PC-3 (cell line): ENCODE data around the gene ENTPD2. TPM values are rescaled to one million over a fixed set of nuclear protein-coding genes. Genes with fewer than 3 reads are reported as not detected.

Experiments used
- ATAC-seq: fragments of 200-7000 bp; cut with Tn5 transposase; 2 replicates; pipeline ENCODE4 v1.9.1; 2020; ENCODE audit warnings: mild to moderate bottlenecking, moderate library complexity
- BruUV-seq: library from RNA; stranded (reverse); fragments of 400-500 nt; replicated peaks from 2 replicates; lab custom pipeline; 2021; lab: Mats Ljungman, UMichigan
- CTCF ChIA-PET: fragments of 300-600 bp; sonication (Branson Sonifier 250); formaldehyde crosslinking; loops from one replicate; lab custom pipeline; 2022; ENCODE audit warnings: antibody characterized with exemption; lab: Charles Lee
- POLR2A ChIA-PET: fragments of 300-600 bp; sonication (Branson Sonifier 250); formaldehyde crosslinking; loops from one replicate; lab custom pipeline; 2022; ENCODE audit warnings: antibody characterized with exemption; ENCODE audit not compliant: unreplicated experiment; lab: Charles Lee
- DNase-seq: peaks from one replicate; pipeline ENCODE4 v3.0.0-alpha.2; 2015
- H2AFZ ChIP-seq: fragments of 300-600 bp; sonication (generic); 2 replicates; pipeline ENCODE4 v1.6.0; 2016; ENCODE audit warnings: antibody characterized with exemption, low read length
- H3F3A ChIP-seq: fragments of 300-600 bp; sonication (generic); one replicate; pipeline ENCODE4 v1.6.0; 2017; ENCODE audit warnings: antibody characterized with exemption, low read length, control low read depth, mild to moderate bottlenecking; ENCODE audit not compliant: unreplicated experiment
- H3K27ac ChIP-seq: fragments of 300-600 bp; sonication (generic); 2 replicates; pipeline ENCODE4 v1.5.1; 2016; ENCODE audit warnings: mild to moderate bottlenecking, low read length
- H3K27me3 ChIP-seq: fragments of 300-600 bp; sonication (generic); 2 replicates; pipeline ENCODE4 v1.6.1; 2016; ENCODE audit warnings: low read length, mixed read lengths
- H3K36me3 ChIP-seq: fragments of 300-600 bp; sonication (generic); 2 replicates; pipeline ENCODE4 v1.6.1; 2016; ENCODE audit warnings: low read depth, mixed run types, low read length, mixed read lengths
- H3K4me1 ChIP-seq: fragments of 300-600 bp; sonication (generic); 2 replicates; pipeline ENCODE4 v1.5.1; 2016; ENCODE audit warnings: low read length; ENCODE audit not compliant: insufficient read depth
- H3K4me2 ChIP-seq: fragments of 300-600 bp; sonication (generic); 2 replicates; pipeline ENCODE4 v1.6.0; 2016; ENCODE audit warnings: low read length
- H3K4me3 ChIP-seq: fragments of 300-600 bp; sonication (generic); 2 replicates; pipeline ENCODE4 v1.5.1; 2016; ENCODE audit warnings: mild to moderate bottlenecking, low read length, mixed read lengths
- H3K79me2 ChIP-seq: fragments of 300-600 bp; sonication (generic); 2 replicates; pipeline ENCODE4 v1.6.1; 2017; ENCODE audit warnings: low read length, mixed read lengths
- H3K9ac ChIP-seq: fragments of 300-600 bp; sonication (generic); 2 replicates; pipeline ENCODE4 v1.6.0; 2016; ENCODE audit warnings: mild to moderate bottlenecking, low read length
- H3K9me2 ChIP-seq: fragments of 300-600 bp; sonication (generic); replicated peaks from 2 replicates; pipeline ENCODE4 v1.6.1; 2016; ENCODE audit warnings: mixed run types, low read length, mixed read lengths
- H3K9me3 ChIP-seq: fragments of 300-600 bp; sonication (generic); 2 replicates; pipeline ENCODE4 v1.6.1; 2016; ENCODE audit warnings: low read length, mixed read lengths
- H4K20me1 ChIP-seq: fragments of 300-600 bp; sonication (generic); 2 replicates; pipeline ENCODE4 v1.6.1; 2016; ENCODE audit warnings: low read length, mixed read lengths
- CTCF ChIP-seq: fragments of 300-600 bp; sonication (generic); conservative IDR thresholded peaks from 2 replicates; pipeline ENCODE4 v1.5.1; 2017; ENCODE audit warnings: antibody characterized with exemption, low read depth, mild to moderate bottlenecking, low read length
- EZH2 ChIP-seq: fragments of 300-600 bp; sonication (generic); IDR thresholded peaks from one replicate; pipeline ENCODE4 v1.6.1; 2017; ENCODE audit warnings: antibody characterized with exemption, mild to moderate bottlenecking, low read length; ENCODE audit not compliant: unreplicated experiment
- EZH2phosphoT487 ChIP-seq: fragments of 300-600 bp; sonication (generic); IDR thresholded peaks from 2 replicates; pipeline ENCODE4 v1.6.1; 2018; ENCODE audit warnings: mild to moderate bottlenecking, antibody characterized with exemption, low read length, borderline replicate concordance
- intact Hi-C: fragments of 100-400 bp; cut with micrococcal nuclease; formaldehyde crosslinking; loops from 2 replicates; pipeline ENCODE4 v1.9.0; 2023
- total RNA-seq: library from RNA; depleted of rRNA; stranded (reverse); fragments of >200 nt; gene quantifications from 2 replicates; pipeline ENCODE4 v1.2.3, GENCODE V29; 2014

ENTPD2 gene
- total RNA-seq, 1 experiment from 2014 or later, result 1.3 TPM

GRCh38 chr9:137026384-137026783 lies 27.5 kb downstream of the ENTPD2 start:
- no peak overlapping the region for H2AFZ ChIP-seq
- H3K79me2 ChIP-seq, result peaks cover 12% of the 10 kb centered on the region; the same call in 1 of the 2 replicates
- no peaks in the 10 kb centered on the region for H3K27me3 ChIP-seq
- BruUV-seq, result TSS peak; percentile 27
- H3K36me3 ChIP-seq, result no peaks in the 10 kb centered on the region
- ATAC-seq, result no peak
- ChIA-PET POLR2A (no interaction called here), CTCF (interaction anchor here (0.6 kb wide), 1 partner anchor 101 kb away, joined by 5 read pairs; no protein-coding TSS in a partner anchor)
- intact Hi-C loops, result loop anchor here (5.0 kb wide), 1 partner anchor 124 kb away; no protein-coding TSS in a partner anchor
- H3K27ac ChIP-seq, result no peak overlapping the region
- no peak overlapping the region for H3K4me3 ChIP-seq
- H3K4me2 ChIP-seq, result peak overlapping the region; percentile 80; the same call in 1 of the 2 replicates
- H3K9me2 ChIP-seq, result no peaks in the 10 kb centered on the region
- H4K20me1 ChIP-seq, result no peaks in the 10 kb centered on the region
- TF ChIP-seq CTCF (no peak), EZH2 (no peak), EZH2phosphoT487 (no peak)
- H3F3A ChIP-seq, result no peaks in the 10 kb centered on the region
- H3K9me3 ChIP-seq, result no peaks in the 10 kb centered on the region
- no peak for DNase-seq
- H3K9ac ChIP-seq, result no peak overlapping the region
- peaks cover 17% of the 10 kb centered on the region; the same call in 1 of the 2 replicates for H3K4me1 ChIP-seq

DNA sequence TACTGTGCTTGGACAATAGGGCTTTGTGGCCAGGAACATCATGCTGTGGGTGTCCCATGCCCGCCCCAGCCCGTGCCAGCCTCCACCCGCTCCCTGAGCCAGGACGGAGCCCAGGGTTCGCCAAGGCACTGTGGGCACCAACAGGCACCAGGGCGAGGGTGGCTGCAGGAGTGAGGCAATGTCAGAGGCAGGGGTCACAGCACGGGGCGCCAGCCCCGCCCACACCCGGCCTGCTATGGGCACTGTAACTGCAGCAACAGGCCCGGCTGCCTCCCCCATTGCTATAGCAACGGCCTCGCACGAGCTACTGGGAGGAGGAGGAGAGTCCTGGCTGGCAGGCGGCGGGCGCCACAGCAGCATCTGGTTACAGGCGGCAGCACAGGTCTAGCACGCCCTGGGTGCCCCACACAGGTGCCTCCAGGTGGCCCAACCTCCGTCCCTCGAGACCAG lies 28.3 kb downstream of the ENTPD2 start:
- Histone ChIP-seq H3K79me2 (peaks cover 12% of the 10 kb centered on the region; the same call in 1 of the 2 replicates), H3K4me2 (no peak overlapping the region), H2AFZ (no peak overlapping the region), H3F3A (no peaks in the 10 kb centered on the region), H3K9me2 (no peaks in the 10 kb centered on the region), H3K4me1 (peaks cover 17% of the 10 kb centered on the region; the same call in 1 of the 2 replicates), H3K27me3 (no peaks in the 10 kb centered on the region), H3K9me3 (no peaks in the 10 kb centered on the region), H3K4me3 (no peak overlapping the region), H3K36me3 (no peaks in the 10 kb centered on the region), H3K9ac (no peak overlapping the region), H4K20me1 (no peaks in the 10 kb centered on the region), H3K27ac (no peak overlapping the region)
- DNase-seq (no peak), ATAC-seq (no peak)
- CTCF ChIA-PET, result interaction anchor here (0.6 kb wide), 1 partner anchor 102 kb away, joined by 5 read pairs; no protein-coding TSS in a partner anchor
- no TSS peak for BruUV-seq
- intact Hi-C loops, result loop anchor here (5.0 kb wide), 1 partner anchor 123 kb away; no protein-coding TSS in a partner anchor
- TF ChIP-seq CTCF (no peak), EZH2phosphoT487 (no peak)
- POLR2A ChIA-PET, result no interaction called here

DNA sequence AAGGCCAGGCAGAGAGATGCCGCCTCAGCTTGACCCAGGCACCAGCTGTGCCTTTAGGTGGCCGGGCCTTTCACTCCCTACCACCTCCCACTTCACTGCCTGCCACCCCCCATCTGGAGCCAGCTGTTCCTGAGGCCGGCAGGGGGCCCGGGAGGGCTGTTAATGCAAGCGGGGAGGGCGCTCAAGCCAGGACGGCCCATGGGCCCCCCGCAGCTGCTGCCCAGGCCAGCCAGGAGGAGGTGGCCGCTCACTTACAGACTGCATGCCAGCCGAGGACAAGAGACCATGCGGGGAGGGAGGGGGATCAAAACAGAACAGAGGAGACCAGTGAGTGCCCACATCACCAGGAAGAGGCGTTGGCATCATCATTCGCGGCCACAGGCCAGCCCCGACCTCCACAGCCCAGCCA lies 30.3 kb downstream of the ENTPD2 start:
- intact Hi-C loops, result no loop called here
- no peaks in the 10 kb centered on the region for H3K36me3 ChIP-seq
- CTCF ChIA-PET, result no interaction called here
- H3K79me2 ChIP-seq, result peaks cover 12% of the 10 kb centered on the region; the same call in 1 of the 2 replicates
- ATAC-seq (no peak), DNase-seq (no peak)
- no peak for TF ChIP-seq EZH2phosphoT487
- TF ChIP-seq CTCF, result no peak
- no peak for TF ChIP-seq EZH2
- H3K9me3 ChIP-seq, result no peaks in the 10 kb centered on the region
- H3K4me2 ChIP-seq, result no peak overlapping the region
- H3K27me3 ChIP-seq, result no peaks in the 10 kb centered on the region
- POLR2A ChIA-PET, result no interaction called here
- H3K9ac ChIP-seq, result no peak overlapping the region
- peaks cover 12% of the 10 kb centered on the region; the same call in 1 of the 2 replicates for H3K4me1 ChIP-seq
- no peak overlapping the region for H2AFZ ChIP-seq
- H3K27ac ChIP-seq, result no peak overlapping the region
- no peaks in the 10 kb centered on the region for H3F3A ChIP-seq
- H3K9me2 ChIP-seq, result no peaks in the 10 kb centered on the region
- no peaks in the 10 kb centered on the region for H4K20me1 ChIP-seq
- BruUV-seq, result no TSS peak
- H3K4me3 ChIP-seq, result no peak overlapping the region
